Fibroblast of lung (primary cell): ENCODE data around the gene RAG2. TPM values are rescaled to one million over a fixed set of nuclear protein-coding genes. Genes with fewer than 3 reads are reported as not detected.

ENCODE experiments used
- DNase-seq, 2 donors: peaks; one replicate each; pipeline versions ENCODE4 v3.0.0 to v3.0.0-alpha.2; 2010; ENCODE audit warnings: low read depth in 2 of 2
- H2AFZ ChIP-seq: 2 replicates; pipeline ENCODE4 v1.5.1; 2012; ENCODE audit warnings: low read length, control low read depth, inconsistent platforms
- H3K27ac ChIP-seq: 2 replicates; pipeline ENCODE4 v1.5.1; 2011; ENCODE audit warnings: low read length, control low read depth; ENCODE audit not compliant: insufficient read depth
- H3K27me3 ChIP-seq: 2 replicates; pipeline ENCODE4 v1.5.1; 2011; ENCODE audit warnings: mild to moderate bottlenecking, low read length; ENCODE audit not compliant: control insufficient read depth, insufficient read depth
- H3K36me3 ChIP-seq: 2 replicates; pipeline ENCODE4 v1.5.1; 2011; ENCODE audit warnings: low read length; ENCODE audit not compliant: control insufficient read depth, insufficient read depth
- H3K4me1 ChIP-seq: 2 replicates; pipeline ENCODE4 v1.5.1; 2011; ENCODE audit warnings: low read length; ENCODE audit not compliant: control insufficient read depth, insufficient read depth; ENCODE audit errors: extremely low read depth
- H3K4me2 ChIP-seq: 2 replicates; pipeline ENCODE4 v1.5.1; 2011; ENCODE audit warnings: low read length, control low read depth; ENCODE audit not compliant: insufficient read depth; ENCODE audit errors: extremely low read depth
- H3K4me3 ChIP-seq, 4 experiments: fragments of 200-600 bp in 1 of 4; sonication (generic) in 1 of 4; replicated peaks in 1 of 4; 2 replicates each; pipeline ENCODE4 v1.5.1; 2011 to 2016; ENCODE audit warnings: low read length in 4 of 4, low read depth in 3 of 4, mild to moderate bottlenecking in 3 of 4, control low read depth in 2 of 4, inconsistent platforms in 1 of 4, mixed read lengths in 1 of 4; ENCODE audit not compliant: insufficient read depth in 1 of 4; ENCODE audit errors: control extremely low read depth in 1 of 4
- H3K79me2 ChIP-seq: 2 replicates; pipeline ENCODE4 v1.5.1; 2012; ENCODE audit warnings: mild to moderate bottlenecking, low read length, inconsistent platforms; ENCODE audit not compliant: control insufficient read depth, insufficient read depth
- H3K9ac ChIP-seq: 2 replicates; pipeline ENCODE4 v1.5.1; 2011; ENCODE audit warnings: mild to moderate bottlenecking, low read length, control low read depth; ENCODE audit not compliant: insufficient read depth
- H3K9me3 ChIP-seq: 2 replicates; pipeline ENCODE4 v1.5.1; 2012; ENCODE audit warnings: low read depth, low read length; ENCODE audit not compliant: control insufficient read depth, insufficient read depth
- H4K20me1 ChIP-seq: 2 replicates; pipeline ENCODE4 v1.5.1; 2011; ENCODE audit warnings: low read length; ENCODE audit not compliant: control insufficient read depth, insufficient read depth; ENCODE audit errors: extremely low read depth
- EZH2 ChIP-seq: IDR thresholded peaks from 2 replicates; pipeline ENCODE4 v1.5.1; 2012; ENCODE audit warnings: low read length, control low read depth, mild to moderate bottlenecking; ENCODE audit errors: missing control alignments
- polyA plus RNA-seq, 2 donors: library from polyadenylated mRNA; depleted of rRNA in 1 of 2; stranded (reverse) in 1 of 2; unstranded in 1 of 2; fragments of >200 nt; gene quantifications; 2 replicates each; pipeline ENCODE4 v1.2.1, GENCODE V29; 2011 to 2012; ENCODE audit warnings: missing spikeins in 1 of 2
- total RNA-seq: library from RNA; depleted of rRNA; stranded (reverse); fragments of >200 nt; gene quantifications from 2 replicates; pipeline ENCODE4 v1.2.1, GENCODE V29; 2014
- TF ChIP-seq, protein P1 (sequence below), 2 donors: IDR thresholded peaks in 1 of 2; conservative IDR thresholded peaks in 1 of 2; 1 replicate in 1 of 2; 2 replicates in 1 of 2; pipeline ENCODE4 v1.5.1; 2011 to 2012; ENCODE audit warnings: low read length in 2 of 2, control low read depth in 1 of 2, inconsistent platforms in 1 of 2, low read depth in 1 of 2, mild to moderate bottlenecking in 1 of 2

RAG2 gene
- total and polyA plus RNA-seq, 2 donors (not counting 1 experiment from before 2014, with no cell fraction given): not detected

DNA sequence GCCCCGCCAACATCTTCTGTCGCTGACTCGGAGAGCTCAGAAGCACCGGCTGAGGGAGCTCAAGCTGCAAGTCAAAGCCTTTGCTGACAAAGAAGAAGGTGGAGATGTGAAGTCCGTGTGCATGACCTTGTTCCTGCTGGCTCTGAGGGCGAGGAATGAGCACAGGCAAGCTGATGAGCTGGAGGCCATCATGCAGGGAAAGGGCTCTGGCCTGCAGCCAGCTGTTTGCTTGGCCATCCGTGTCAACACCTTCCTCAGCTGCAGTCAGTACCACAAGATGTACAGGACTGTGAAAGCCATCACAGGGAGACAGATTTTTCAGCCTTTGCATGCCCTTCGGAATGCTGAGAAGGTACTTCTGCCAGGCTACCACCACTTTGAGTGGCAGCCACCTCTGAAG lies 23.6 kb downstream of the RAG2 start:
- Histone ChIP-seq H3K4me3 (no peak overlapping the region), H3K27ac (no peak overlapping the region), H4K20me1 (no peaks in the 10 kb centered on the region), H3K36me3 (no peaks in the 10 kb centered on the region), H3K79me2 (no peaks in the 10 kb centered on the region), H3K9ac (no peak overlapping the region), H3K4me1 (no peaks in the 10 kb centered on the region), H3K4me2 (no peak overlapping the region), H3K9me3 (no peaks in the 10 kb centered on the region), H3K27me3 (no peaks in the 10 kb centered on the region), H2AFZ (no peak overlapping the region)
- TF ChIP-seq, protein P1, sequence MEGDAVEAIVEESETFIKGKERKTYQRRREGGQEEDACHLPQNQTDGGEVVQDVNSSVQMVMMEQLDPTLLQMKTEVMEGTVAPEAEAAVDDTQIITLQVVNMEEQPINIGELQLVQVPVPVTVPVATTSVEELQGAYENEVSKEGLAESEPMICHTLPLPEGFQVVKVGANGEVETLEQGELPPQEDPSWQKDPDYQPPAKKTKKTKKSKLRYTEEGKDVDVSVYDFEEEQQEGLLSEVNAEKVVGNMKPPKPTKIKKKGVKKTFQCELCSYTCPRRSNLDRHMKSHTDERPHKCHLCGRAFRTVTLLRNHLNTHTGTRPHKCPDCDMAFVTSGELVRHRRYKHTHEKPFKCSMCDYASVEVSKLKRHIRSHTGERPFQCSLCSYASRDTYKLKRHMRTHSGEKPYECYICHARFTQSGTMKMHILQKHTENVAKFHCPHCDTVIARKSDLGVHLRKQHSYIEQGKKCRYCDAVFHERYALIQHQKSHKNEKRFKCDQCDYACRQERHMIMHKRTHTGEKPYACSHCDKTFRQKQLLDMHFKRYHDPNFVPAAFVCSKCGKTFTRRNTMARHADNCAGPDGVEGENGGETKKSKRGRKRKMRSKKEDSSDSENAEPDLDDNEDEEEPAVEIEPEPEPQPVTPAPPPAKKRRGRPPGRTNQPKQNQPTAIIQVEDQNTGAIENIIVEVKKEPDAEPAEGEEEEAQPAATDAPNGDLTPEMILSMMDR (conservative IDR thresholded peaks at IDR 0.05 in 1 of 2, IDR thresholded peaks at IDR 0.05 in 1 of 2; ENCODE audit: low read depth in 1 of 2, low read length in 2 of 2): no peak
- TF ChIP-seq EZH2: no peak
- DNase-seq: no peak

DNA sequence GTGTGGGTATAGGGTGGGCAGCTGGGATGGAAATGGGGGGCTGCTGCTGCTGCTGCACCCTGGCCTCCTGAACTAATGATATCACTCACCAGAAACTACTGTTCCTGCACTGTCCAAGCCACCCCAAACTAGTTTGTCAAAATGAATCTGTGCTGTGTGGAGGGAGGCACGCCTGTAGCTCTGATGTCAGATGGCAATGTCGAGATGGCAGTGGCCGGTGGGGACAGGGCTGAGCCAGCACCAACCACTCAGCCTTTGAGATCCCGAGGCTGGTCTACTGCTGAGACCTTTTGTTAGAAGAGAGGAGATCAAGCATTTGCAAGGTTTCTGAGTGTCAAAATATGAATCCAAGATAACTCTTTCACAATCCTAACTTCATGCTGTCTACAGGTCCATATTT lies 28.9 kb downstream of the RAG2 start:
- no peaks in the 10 kb centered on the region for H4K20me1 ChIP-seq
- H2AFZ ChIP-seq: no peak overlapping the region
- H3K9me3 ChIP-seq: no peaks in the 10 kb centered on the region
- H3K27ac ChIP-seq: no peak overlapping the region
- no peaks in the 10 kb centered on the region for H3K4me1 ChIP-seq
- no peak overlapping the region for H3K9ac ChIP-seq
- H3K27me3 ChIP-seq: peaks cover 8% of the 10 kb centered on the region
- no peak for DNase-seq
- H3K4me3 ChIP-seq: no peak overlapping the region
- no peaks in the 10 kb centered on the region for H3K79me2 ChIP-seq
- no peaks in the 10 kb centered on the region for H3K36me3 ChIP-seq
- no peak overlapping the region for H3K4me2 ChIP-seq
- TF ChIP-seq EZH2: no peak
- TF ChIP-seq, protein P1 (conservative IDR thresholded peaks at IDR 0.05 in 1 of 2, IDR thresholded peaks at IDR 0.05 in 1 of 2; ENCODE audit: low read depth in 1 of 2, low read length in 2 of 2): no peak

DNA sequence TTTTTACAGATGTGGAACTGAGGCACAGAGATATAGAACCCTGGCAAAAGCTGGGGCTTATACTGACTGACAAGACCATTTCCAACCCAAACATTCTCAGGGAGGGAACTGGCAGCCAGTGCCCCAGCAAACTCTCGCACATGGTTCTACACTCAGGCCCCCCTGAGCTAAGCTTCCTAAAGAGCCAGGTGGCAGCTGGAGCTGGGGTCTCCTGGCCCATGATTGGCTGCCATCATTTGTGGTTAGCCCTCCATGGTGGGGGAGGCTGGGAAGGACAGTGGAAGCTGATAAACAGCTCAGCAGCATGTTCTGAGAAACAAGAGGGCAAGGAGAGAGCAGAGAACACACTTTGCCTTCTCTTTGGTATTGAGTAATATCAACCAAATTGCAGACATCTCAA lies 30.3 kb downstream of the RAG2 start, which contains the start of gene RAG1:
TSS of gene RAG1 (plus strand) at position 314 of the 400 bp plus-strand sequence. CDS start 5,298 bp downstream, outside the sequence.
- no peaks in the 10 kb centered on the region for H3K36me3 ChIP-seq
- no peak within 1 kb of the TSS for H3K9ac ChIP-seq
- no peaks in the 10 kb centered on the region for H3K4me1 ChIP-seq
- no peaks in the 10 kb centered on the region for H3K79me2 ChIP-seq
- no peak within 1 kb of the TSS for H3K27ac ChIP-seq
- H3K27me3 ChIP-seq: peaks cover 8% of the 10 kb centered on the region
- no peak within 1 kb of the TSS for H3K4me3 ChIP-seq
- H4K20me1 ChIP-seq: no peaks in the 10 kb centered on the region
- TF ChIP-seq EZH2: no peak
- TF ChIP-seq, protein P1 (conservative IDR thresholded peaks at IDR 0.05 in 1 of 2, IDR thresholded peaks at IDR 0.05 in 1 of 2; ENCODE audit: low read depth in 1 of 2, low read length in 2 of 2): no peak
- no peak within 1 kb of the TSS for H3K4me2 ChIP-seq
- H2AFZ ChIP-seq: no peak within 1 kb of the TSS
- DNase-seq: no peak
- H3K9me3 ChIP-seq: no peaks in the 10 kb centered on the region
